Gastrocnemius medialis (tissue), 4 donors: ENCODE data around the gene MARCO.

Experiments used
- POLR2A ChIP-seq, 2 donors: fragments of 450-650 bp; IDR thresholded peaks; one replicate each; pipeline ENCODE4 v1.6.1; 2017; ENCODE audit warnings: antibody characterized with exemption in 2 of 2, mild to moderate bottlenecking in 2 of 2, moderate library complexity in 2 of 2
- TF ChIP-seq, protein P1 (sequence below), 5 experiments: fragments of 450-650 bp in 3 of 5; fragments of 200-600 bp in 2 of 5; sonication (generic) in 2 of 5; IDR thresholded peaks in 4 of 5; conservative IDR thresholded peaks in 1 of 5; 1 replicate in 4 of 5; 2 replicates in 1 of 5; pipeline ENCODE4 v1.5.1; 2016 to 2019; ENCODE audit warnings: antibody characterized with exemption in 5 of 5, mild to moderate bottlenecking in 3 of 5, moderate library complexity in 3 of 5

DNA sequence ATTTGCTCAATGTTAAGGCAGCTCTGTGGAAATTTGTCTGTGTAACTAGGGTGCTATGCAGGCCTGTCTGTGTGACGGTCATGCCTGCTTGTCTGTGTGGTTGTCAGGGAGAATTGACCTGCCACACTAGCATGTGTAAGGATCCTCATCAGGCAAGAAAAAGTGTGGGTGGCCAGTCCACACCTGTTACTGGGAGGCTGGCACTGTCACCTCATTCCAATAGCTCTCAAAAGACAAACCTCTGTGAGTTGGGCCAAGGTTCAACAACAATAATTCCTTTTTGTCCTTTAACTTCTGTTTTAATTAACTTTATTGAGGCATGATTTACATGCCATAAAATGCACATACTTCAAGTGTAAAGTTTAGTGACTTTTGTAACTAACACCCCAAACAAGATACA, 4.2 kb upstream of the MARCO start:
- TF ChIP-seq, protein P1, sequence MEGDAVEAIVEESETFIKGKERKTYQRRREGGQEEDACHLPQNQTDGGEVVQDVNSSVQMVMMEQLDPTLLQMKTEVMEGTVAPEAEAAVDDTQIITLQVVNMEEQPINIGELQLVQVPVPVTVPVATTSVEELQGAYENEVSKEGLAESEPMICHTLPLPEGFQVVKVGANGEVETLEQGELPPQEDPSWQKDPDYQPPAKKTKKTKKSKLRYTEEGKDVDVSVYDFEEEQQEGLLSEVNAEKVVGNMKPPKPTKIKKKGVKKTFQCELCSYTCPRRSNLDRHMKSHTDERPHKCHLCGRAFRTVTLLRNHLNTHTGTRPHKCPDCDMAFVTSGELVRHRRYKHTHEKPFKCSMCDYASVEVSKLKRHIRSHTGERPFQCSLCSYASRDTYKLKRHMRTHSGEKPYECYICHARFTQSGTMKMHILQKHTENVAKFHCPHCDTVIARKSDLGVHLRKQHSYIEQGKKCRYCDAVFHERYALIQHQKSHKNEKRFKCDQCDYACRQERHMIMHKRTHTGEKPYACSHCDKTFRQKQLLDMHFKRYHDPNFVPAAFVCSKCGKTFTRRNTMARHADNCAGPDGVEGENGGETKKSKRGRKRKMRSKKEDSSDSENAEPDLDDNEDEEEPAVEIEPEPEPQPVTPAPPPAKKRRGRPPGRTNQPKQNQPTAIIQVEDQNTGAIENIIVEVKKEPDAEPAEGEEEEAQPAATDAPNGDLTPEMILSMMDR (IDR thresholded peaks at IDR 0.05 in 4 of 5, conservative IDR thresholded peaks at IDR 0.05 in 1 of 5), result no peak
- TF ChIP-seq POLR2A (IDR thresholded peaks at IDR 0.05), result no peak
